ENCODE results near the gene GTF3C2. TPM values are rescaled to one million over a fixed set of nuclear protein-coding genes. Genes with fewer than 3 reads are reported as not detected.

The GTF3C2 gene
- total RNA-seq, 1 donor from 2014 or later, result 61.3 TPM

GRCh38 chr2:27369471-27370025, 13.0 kb upstream of the GTF3C2 start:
- Histone ChIP-seq H3K9ac (ENCODE audit: low read length) (peak overlapping the region; percentile 97), H3K27me3 (ENCODE audit: insufficient read depth, low read length) (no peaks in the 10 kb centered on the region), H3K36me3 (ENCODE audit: insufficient read depth, low read length) (peaks cover 38% of the 10 kb centered on the region), H3K4me2 (ENCODE audit: low read length) (peak overlapping the region; percentile 91), H3K27ac (ENCODE audit: low read depth, low read length) (peak overlapping the region; percentile 74), H3K4me3 (ENCODE audit: insufficient read depth, low read depth, low read length) (peak overlapping the region; percentile 79), H3K4me1 (ENCODE audit: insufficient read depth, low read length) (peaks cover 23% of the 10 kb centered on the region), H3K79me2 (ENCODE audit: insufficient read depth, low read length) (peaks cover 70% of the 10 kb centered on the region), H4K20me1 (ENCODE audit: insufficient read depth, low read length) (peaks cover 44% of the 10 kb centered on the region), H2AFZ (ENCODE audit: low read depth, low read length) (peak overlapping the region; percentile 92), H3K9me3 (ENCODE audit: insufficient read depth, low read depth, low read length) (no peaks in the 10 kb centered on the region)
- TF ChIP-seq CTCF (IDR thresholded peaks at IDR 0.05; ENCODE audit: insufficient read depth, low read depth, low read length) (no peak), EZH2 (IDR thresholded peaks at IDR 0.05; ENCODE audit: insufficient read depth, low read length) (no peak)
- DNase-seq (ENCODE audit: low read depth) (peak; percentile 47), FAIRE-seq (no peak)
- peaks cover 2% of the 10 kb centered on the region for H3K9me3 Mint-ChIP-seq (ENCODE audit: unreplicated experiment)
- no peaks in the 10 kb centered on the region for H3K27me3 Mint-ChIP-seq (ENCODE audit: low read depth, unreplicated experiment)
- peak overlapping the region; percentile 96 for H3K4me3 Mint-ChIP-seq (ENCODE audit: unreplicated experiment)
- peaks cover 23% of the 10 kb centered on the region for H3K4me1 Mint-ChIP-seq (ENCODE audit: low read depth, unreplicated experiment)
- H3K36me3 Mint-ChIP-seq (ENCODE audit: low read depth, unreplicated experiment), result peaks cover 12% of the 10 kb centered on the region
- H3K27ac Mint-ChIP-seq (ENCODE audit: unreplicated experiment), result peak overlapping the region; percentile 91

GRCh38 chr2:27363933-27364332, 7.4 kb upstream of the GTF3C2 start:
- no peak overlapping the region for H3K4me3 ChIP-seq (ENCODE audit: insufficient read depth, low read depth, low read length)
- DNase-seq (ENCODE audit: low read depth), result no peak
- peaks cover 5% of the 10 kb centered on the region for H3K4me1 ChIP-seq (ENCODE audit: insufficient read depth, low read length)
- Mint-ChIP-seq H3K27me3 (ENCODE audit: low read depth, unreplicated experiment) (no peaks in the 10 kb centered on the region), H3K27ac (ENCODE audit: unreplicated experiment) (no peak overlapping the region), H3K4me3 (ENCODE audit: unreplicated experiment) (peak overlapping the region; percentile 60), H3K36me3 (ENCODE audit: low read depth, unreplicated experiment) (peaks cover 18% of the 10 kb centered on the region), H3K9me3 (ENCODE audit: unreplicated experiment) (no peaks in the 10 kb centered on the region), H3K4me1 (ENCODE audit: low read depth, unreplicated experiment) (peaks cover 7% of the 10 kb centered on the region)
- FAIRE-seq, result no peak
- peaks cover 24% of the 10 kb centered on the region for H3K79me2 ChIP-seq (ENCODE audit: insufficient read depth, low read length)
- H3K27ac ChIP-seq (ENCODE audit: low read depth, low read length), result no peak overlapping the region
- no peak for TF ChIP-seq CTCF (IDR thresholded peaks at IDR 0.05; ENCODE audit: insufficient read depth, low read depth, low read length)
- no peak for TF ChIP-seq EZH2 (IDR thresholded peaks at IDR 0.05; ENCODE audit: insufficient read depth, low read length)
- H3K36me3 ChIP-seq (ENCODE audit: insufficient read depth, low read length), result peaks cover 35% of the 10 kb centered on the region
- no peak overlapping the region for H3K4me2 ChIP-seq (ENCODE audit: low read length)
- peaks cover 19% of the 10 kb centered on the region for H4K20me1 ChIP-seq (ENCODE audit: insufficient read depth, low read length)
- no peaks in the 10 kb centered on the region for H3K27me3 ChIP-seq (ENCODE audit: insufficient read depth, low read length)
- H3K9me3 ChIP-seq (ENCODE audit: insufficient read depth, low read depth, low read length), result no peaks in the 10 kb centered on the region
- no peak overlapping the region for H3K9ac ChIP-seq (ENCODE audit: low read length)
- no peak overlapping the region for H2AFZ ChIP-seq (ENCODE audit: low read depth, low read length)

- H3K27me3 Mint-ChIP-seq (ENCODE audit: low read depth, unreplicated experiment), result no peaks in the 10 kb centered on the region
- Histone ChIP-seq H3K4me2 (ENCODE audit: low read length) (no peak overlapping the region), H3K36me3 (ENCODE audit: insufficient read depth, low read length) (peaks cover 31% of the 10 kb centered on the region), H3K27me3 (ENCODE audit: insufficient read depth, low read length) (no peaks in the 10 kb centered on the region), H2AFZ (ENCODE audit: low read depth, low read length) (no peak overlapping the region), H3K79me2 (ENCODE audit: insufficient read depth, low read length) (peaks cover 21% of the 10 kb centered on the region), H4K20me1 (ENCODE audit: insufficient read depth, low read length) (peaks cover 8% of the 10 kb centered on the region), H3K9ac (ENCODE audit: low read length) (no peak overlapping the region), H3K9me3 (ENCODE audit: insufficient read depth, low read depth, low read length) (no peaks in the 10 kb centered on the region), H3K4me1 (ENCODE audit: insufficient read depth, low read length) (peaks cover 5% of the 10 kb centered on the region), H3K27ac (ENCODE audit: low read depth, low read length) (no peak overlapping the region), H3K4me3 (ENCODE audit: insufficient read depth, low read depth, low read length) (no peak overlapping the region)
- DNase-seq (ENCODE audit: low read depth) (no peak), FAIRE-seq (no peak)
- H3K9me3 Mint-ChIP-seq (ENCODE audit: unreplicated experiment), result no peaks in the 10 kb centered on the region
- no peak overlapping the region for H3K4me3 Mint-ChIP-seq (ENCODE audit: unreplicated experiment)
- no peak overlapping the region for H3K27ac Mint-ChIP-seq (ENCODE audit: unreplicated experiment)
- H3K36me3 Mint-ChIP-seq (ENCODE audit: low read depth, unreplicated experiment), result peaks cover 19% of the 10 kb centered on the region
- H3K4me1 Mint-ChIP-seq (ENCODE audit: low read depth, unreplicated experiment), result peaks cover 8% of the 10 kb centered on the region
- TF ChIP-seq EZH2 (IDR thresholded peaks at IDR 0.05; ENCODE audit: insufficient read depth, low read length) (no peak), CTCF (IDR thresholded peaks at IDR 0.05; ENCODE audit: insufficient read depth, low read depth, low read length) (no peak)
Measured at GRCh38 chr2:27362678-27363420, 6.3 kb upstream of the GTF3C2 start.
